ENCODE results near the gene WDR53.

DNA sequence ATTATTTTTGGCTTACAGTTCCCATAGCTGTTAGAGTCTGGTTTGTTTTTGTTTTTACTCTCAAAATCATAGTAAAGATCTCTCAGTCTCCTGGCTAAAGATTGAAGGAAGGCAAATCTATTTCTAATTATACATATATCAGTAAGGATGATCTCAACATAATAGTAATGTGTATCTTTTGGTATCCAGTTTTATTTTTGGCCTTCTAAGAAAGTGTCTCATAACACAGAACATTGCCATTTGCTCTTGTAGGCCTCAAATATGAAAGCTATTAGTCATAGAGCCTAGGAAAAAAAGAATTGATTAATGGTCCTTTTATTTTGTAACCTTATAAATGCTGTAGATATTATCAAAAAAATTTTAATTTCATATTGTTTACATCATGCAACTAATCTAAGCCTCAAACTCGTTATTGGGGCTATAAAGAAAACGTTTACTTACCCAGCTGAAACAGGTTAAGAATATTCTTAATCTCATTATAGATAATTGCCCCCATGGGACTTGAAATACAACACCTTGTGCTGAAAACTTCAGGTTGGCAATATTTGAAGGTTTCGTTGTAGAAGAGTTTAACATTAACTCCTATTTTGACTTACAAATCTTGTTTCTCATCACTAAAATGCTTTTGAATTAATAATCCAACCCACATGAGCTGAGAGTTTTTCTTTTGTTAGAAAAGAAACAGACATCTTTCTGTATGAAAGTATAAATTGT, 16.8 kb upstream of the WDR53 start:
- TF ChIP-seq, protein P1, sequence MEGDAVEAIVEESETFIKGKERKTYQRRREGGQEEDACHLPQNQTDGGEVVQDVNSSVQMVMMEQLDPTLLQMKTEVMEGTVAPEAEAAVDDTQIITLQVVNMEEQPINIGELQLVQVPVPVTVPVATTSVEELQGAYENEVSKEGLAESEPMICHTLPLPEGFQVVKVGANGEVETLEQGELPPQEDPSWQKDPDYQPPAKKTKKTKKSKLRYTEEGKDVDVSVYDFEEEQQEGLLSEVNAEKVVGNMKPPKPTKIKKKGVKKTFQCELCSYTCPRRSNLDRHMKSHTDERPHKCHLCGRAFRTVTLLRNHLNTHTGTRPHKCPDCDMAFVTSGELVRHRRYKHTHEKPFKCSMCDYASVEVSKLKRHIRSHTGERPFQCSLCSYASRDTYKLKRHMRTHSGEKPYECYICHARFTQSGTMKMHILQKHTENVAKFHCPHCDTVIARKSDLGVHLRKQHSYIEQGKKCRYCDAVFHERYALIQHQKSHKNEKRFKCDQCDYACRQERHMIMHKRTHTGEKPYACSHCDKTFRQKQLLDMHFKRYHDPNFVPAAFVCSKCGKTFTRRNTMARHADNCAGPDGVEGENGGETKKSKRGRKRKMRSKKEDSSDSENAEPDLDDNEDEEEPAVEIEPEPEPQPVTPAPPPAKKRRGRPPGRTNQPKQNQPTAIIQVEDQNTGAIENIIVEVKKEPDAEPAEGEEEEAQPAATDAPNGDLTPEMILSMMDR (IDR thresholded peaks at IDR 0.05) = no peak
- TF ChIP-seq POLR2A (IDR thresholded peaks at IDR 0.05) = no peak
